ENCODE measurements around the gene NSD2. TPM values are rescaled to one million over a fixed set of nuclear protein-coding genes. Genes with fewer than 3 reads are reported as not detected.

NSD2 gene
- polyA plus RNA-seq, 1 donor (not counting 4 experiments of a cell fraction or from before 2014, with no cell fraction given), result 22.6 TPM

GRCh38 chr4:1874201-1874600, 3.0 kb downstream of the NSD2 start:
- Histone ChIP-seq H3K4me3 (ENCODE audit: control insufficient read depth in 2 of 3, extremely low read depth in 1 of 3, insufficient read depth in 2 of 3, low read depth in 1 of 3, low read length in 3 of 3) (no peak overlapping the region), H3K4me2 (ENCODE audit: control insufficient read depth, extremely low read depth, insufficient read depth, low read depth, low read length) (no peak overlapping the region)
- FAIRE-seq, result no peak

GRCh38 chr4:1879485-1879884, 8.3 kb downstream of the NSD2 start:
- Histone ChIP-seq H3K9me1 (ENCODE audit: control insufficient read depth, extremely low read depth, insufficient read depth, low read length) (peaks cover 2% of the 10 kb centered on the region), H4K20me1 (ENCODE audit: control insufficient read depth, extremely low read depth, insufficient read depth, low read length) (peaks cover 7% of the 10 kb centered on the region), H3K9ac (ENCODE audit: control insufficient read depth, extremely low read depth, insufficient read depth, low read length) (no peak overlapping the region), H2AFZ (ENCODE audit: control insufficient read depth, low read length) (no peak overlapping the region), H3K4me1 (ENCODE audit: control insufficient read depth, extremely low read depth, insufficient read depth, low read length) (no peaks in the 10 kb centered on the region), H3K9me3 (ENCODE audit: control insufficient read depth, low read depth, low read length) (no peaks in the 10 kb centered on the region), H3K4me3 (ENCODE audit: control insufficient read depth in 2 of 3, extremely low read depth in 1 of 3, insufficient read depth in 2 of 3, low read depth in 1 of 3, low read length in 3 of 3) (no peak overlapping the region), H3K27ac (ENCODE audit: control insufficient read depth, insufficient read depth, low read length) (no peak overlapping the region), H3K4me2 (ENCODE audit: control insufficient read depth, extremely low read depth, insufficient read depth, low read depth, low read length) (no peak overlapping the region), H3K27me3 (ENCODE audit: control insufficient read depth, extremely low read depth, insufficient read depth, low read length) (no peaks in the 10 kb centered on the region), H3K36me3 (ENCODE audit: control insufficient read depth in 2 of 2, extremely low read depth in 1 of 2, insufficient read depth in 2 of 2, low read length in 2 of 2) (peaks cover 0 to 9% of the 10 kb centered on the region in 2 experiments), H3K79me2 (ENCODE audit: control insufficient read depth, insufficient read depth, low read length) (peaks cover 96% of the 10 kb centered on the region)
- TF ChIP-seq EZH2 (IDR thresholded peaks at IDR 0.05; ENCODE audit: low read length) (no peak), CTCF (optimal IDR thresholded peaks at IDR 0.05 in 1 of 3, IDR thresholded peaks at IDR 0.05 in 1 of 3, conservative IDR thresholded peaks at IDR 0.05 in 1 of 3; ENCODE audit: extremely low read depth in 1 of 3, insufficient read depth in 2 of 3, low read length in 3 of 3) (no peak)
- FAIRE-seq (no peak), DNase-seq (ENCODE audit: low read depth, low spot score) (no peak)
- dilution Hi-C loops (cut with MboI; ENCODE audit: extremely low pct_ligation_motif_present, low sequenced_read_pairs), result no loop called here

More at GRCh38 chr4:1874201-1874600, 3.0 kb downstream of the NSD2 start:
- dilution Hi-C loops (cut with MboI; ENCODE audit: extremely low pct_ligation_motif_present, low sequenced_read_pairs), result no loop called here
- DNase-seq (ENCODE audit: low read depth, low spot score), result no peak
- Histone ChIP-seq H2AFZ (ENCODE audit: control insufficient read depth, low read length) (no peak overlapping the region), H3K9me1 (ENCODE audit: control insufficient read depth, extremely low read depth, insufficient read depth, low read length) (no peaks in the 10 kb centered on the region), H3K4me1 (ENCODE audit: control insufficient read depth, extremely low read depth, insufficient read depth, low read length) (peaks cover 28% of the 10 kb centered on the region), H3K27me3 (ENCODE audit: control insufficient read depth, extremely low read depth, insufficient read depth, low read length) (no peaks in the 10 kb centered on the region), H3K9ac (ENCODE audit: control insufficient read depth, extremely low read depth, insufficient read depth, low read length) (no peak overlapping the region), H4K20me1 (ENCODE audit: control insufficient read depth, extremely low read depth, insufficient read depth, low read length) (peaks cover 4% of the 10 kb centered on the region), H3K27ac (ENCODE audit: control insufficient read depth, insufficient read depth, low read length) (no peak overlapping the region), H3K9me3 (ENCODE audit: control insufficient read depth, low read depth, low read length) (no peaks in the 10 kb centered on the region), H3K79me2 (ENCODE audit: control insufficient read depth, insufficient read depth, low read length) (peaks cover 71% of the 10 kb centered on the region), H3K36me3 (ENCODE audit: control insufficient read depth in 2 of 2, extremely low read depth in 1 of 2, insufficient read depth in 2 of 2, low read length in 2 of 2) (peaks cover 0 to 6% of the 10 kb centered on the region in 2 experiments)
- TF ChIP-seq CTCF (optimal IDR thresholded peaks at IDR 0.05 in 1 of 3, IDR thresholded peaks at IDR 0.05 in 1 of 3, conservative IDR thresholded peaks at IDR 0.05 in 1 of 3; ENCODE audit: extremely low read depth in 1 of 3, insufficient read depth in 2 of 3, low read length in 3 of 3) (no peak), EZH2 (IDR thresholded peaks at IDR 0.05; ENCODE audit: low read length) (no peak)
